Activated CD8-positive, alpha-beta memory T cell treated with anti-CD3 and anti-CD28 coated beads, Interleukin-2, amount 10 ng/mL, durations not matched to agents 7 days and 5 days (primary cell): ENCODE results near the gene CACNA1I. TPM values are rescaled to one million over a fixed set of nuclear protein-coding genes. Genes with fewer than 3 reads are reported as not detected.
A peak's percentile ranks its signal among the peaks of the same experiment; 100 is the strongest.

Experiments used
- ATAC-seq: fragments of 150-1000 bp; cut with Tn5 transposase; one replicate; pipeline ENCODE4 v1.10.0; 2021; ENCODE audit warnings: moderate library complexity
- CTCF ChIA-PET: fragments of 350-600 bp; sonication (Branson Sonifier 250); formaldehyde crosslinking; loops from one replicate; lab custom pipeline; 2021; ENCODE audit warnings: antibody characterized with exemption; lab: Charles Lee
- DNase-seq: peaks from one replicate; pipeline ENCODE4 v3.0.0-alpha.2; 2020
- H3K27ac Mint-ChIP-seq: one replicate; pipeline ENCODE4 v1.8.0; 2021; ENCODE audit warnings: mild to moderate bottlenecking, mixed read lengths
- H3K27me3 Mint-ChIP-seq: one replicate; pipeline ENCODE4 v1.8.0; 2021; ENCODE audit warnings: mixed read lengths
- H3K36me3 Mint-ChIP-seq: one replicate; pipeline ENCODE4 v1.8.0; 2021; ENCODE audit warnings: mild to moderate bottlenecking, mixed read lengths
- H3K4me1 Mint-ChIP-seq: one replicate; pipeline ENCODE4 v1.8.0; 2021; ENCODE audit warnings: mixed read lengths
- H3K4me3 Mint-ChIP-seq: one replicate; pipeline ENCODE4 v1.8.0; 2021; ENCODE audit warnings: mild to moderate bottlenecking, moderate library complexity, mixed read lengths
- H3K9me3 Mint-ChIP-seq: one replicate; pipeline ENCODE4 v1.8.0; 2022; ENCODE audit warnings: low read depth, mixed read lengths
- total RNA-seq, 2 experiments: library from RNA; stranded (reverse); gene quantifications; one replicate each; pipeline ENCODE4 v1.2.3, GENCODE V29; 2021

CACNA1I gene
- total RNA-seq, 2 experiments from 2014 or later: 0.30 to 1.8 TPM

GRCh38 chr22:39563571-39564428 is 6.8 kb upstream of the CACNA1I start:
- peaks cover 13% of the 10 kb centered on the region for H3K4me1 Mint-ChIP-seq
- DNase-seq (no peak), ATAC-seq (no peak)
- CTCF ChIA-PET: interaction anchor here (1.0 kb wide), 1 partner anchor 461 kb away, joined by 3 read pairs; no protein-coding TSS in a partner anchor
- H3K9me3 Mint-ChIP-seq: peaks cover 7% of the 10 kb centered on the region
- H3K27me3 Mint-ChIP-seq: peaks cover 17% of the 10 kb centered on the region
- H3K36me3 Mint-ChIP-seq: peaks cover 3% of the 10 kb centered on the region
- H3K27ac Mint-ChIP-seq: no peak overlapping the region
- no peak overlapping the region for H3K4me3 Mint-ChIP-seq

GRCh38 chr22:39565414-39565944 is 5.1 kb upstream of the CACNA1I start:
- no peak for DNase-seq
- Mint-ChIP-seq H3K9me3 (peaks cover 7% of the 10 kb centered on the region), H3K27ac (no peak overlapping the region), H3K4me1 (peaks cover 13% of the 10 kb centered on the region), H3K36me3 (peaks cover 3% of the 10 kb centered on the region), H3K27me3 (peaks cover 6% of the 10 kb centered on the region), H3K4me3 (no peak overlapping the region)
- CTCF ChIA-PET: no interaction called here
- ATAC-seq: no peak

- Mint-ChIP-seq H3K27ac (peak overlapping the region; percentile 38), H3K36me3 (peaks cover 3% of the 10 kb centered on the region), H3K27me3 (peaks cover 8% of the 10 kb centered on the region), H3K4me1 (peaks cover 13% of the 10 kb centered on the region), H3K9me3 (peaks cover 7% of the 10 kb centered on the region), H3K4me3 (no peak overlapping the region)
- CTCF ChIA-PET: interaction anchor here (1.0 to 1.5 kb wide), 5 partner anchors 25 to 457 kb away, joined by 3 to 7 read pairs (median 3); no protein-coding TSS in a partner anchor
- ATAC-seq: peak; percentile 86
- DNase-seq: peak; percentile 72
These were observed 3.2 kb upstream of the CACNA1I start for GRCh38 chr22:39567135-39567946.

- Mint-ChIP-seq H3K27me3 (peaks cover 8% of the 10 kb centered on the region), H3K9me3 (peaks cover 7% of the 10 kb centered on the region), H3K4me1 (peaks cover 13% of the 10 kb centered on the region), H3K27ac (no peak overlapping the region), H3K4me3 (no peak overlapping the region), H3K36me3 (peaks cover 3% of the 10 kb centered on the region)
- CTCF ChIA-PET: no interaction called here
- ATAC-seq: no peak
- DNase-seq: no peak
These were observed 2.1 kb upstream of the CACNA1I start for GRCh38 chr22:39568278-39568981.

- ATAC-seq: no peak
- Mint-ChIP-seq H3K27ac (no peak overlapping the region), H3K27me3 (peaks cover 8% of the 10 kb centered on the region), H3K4me3 (no peak overlapping the region), H3K36me3 (peaks cover 3% of the 10 kb centered on the region), H3K9me3 (peaks cover 7% of the 10 kb centered on the region), H3K4me1 (peaks cover 13% of the 10 kb centered on the region)
- DNase-seq: no peak
- CTCF ChIA-PET: no interaction called here
These were observed 1.5 kb upstream of the CACNA1I start for GRCh38 chr22:39569066-39569465.

- Mint-ChIP-seq H3K4me1 (peaks cover 13% of the 10 kb centered on the region), H3K27me3 (peaks cover 10% of the 10 kb centered on the region), H3K27ac (no peak overlapping the region), H3K9me3 (peaks cover 7% of the 10 kb centered on the region), H3K4me3 (no peak overlapping the region), H3K36me3 (peaks cover 3% of the 10 kb centered on the region)
- no peak for DNase-seq
- ATAC-seq: no peak
- CTCF ChIA-PET: interaction anchor here (1.2 kb wide), 1 partner anchor 416 kb away, joined by 7 read pairs; no protein-coding TSS in a partner anchor
These were observed 327 bp upstream of the CACNA1I start for GRCh38 chr22:39570226-39570625.

- H3K27ac Mint-ChIP-seq: no peak overlapping the region
- H3K4me3 Mint-ChIP-seq: no peak overlapping the region
- no peaks in the 10 kb centered on the region for H3K9me3 Mint-ChIP-seq
- DNase-seq (no peak), ATAC-seq (no peak)
- peaks cover 14% of the 10 kb centered on the region for H3K27me3 Mint-ChIP-seq
- peaks cover 13% of the 10 kb centered on the region for H3K4me1 Mint-ChIP-seq
- H3K36me3 Mint-ChIP-seq: no peaks in the 10 kb centered on the region
- CTCF ChIA-PET: no interaction called here
These were observed 985 bp downstream of the CACNA1I start for GRCh38 chr22:39571538-39571937.

GRCh38 chr22:39574779-39575551 is 4.4 kb downstream of the CACNA1I start:
- Mint-ChIP-seq H3K27ac (no peak overlapping the region), H3K4me3 (no peak overlapping the region), H3K27me3 (peaks cover 33% of the 10 kb centered on the region), H3K9me3 (no peaks in the 10 kb centered on the region), H3K36me3 (no peaks in the 10 kb centered on the region), H3K4me1 (no peaks in the 10 kb centered on the region)
- CTCF ChIA-PET: no interaction called here
- ATAC-seq (no peak), DNase-seq (no peak)

GRCh38 chr22:39575552-39575825 is 4.9 kb downstream of the CACNA1I start:
- no peaks in the 10 kb centered on the region for H3K9me3 Mint-ChIP-seq
- peaks cover 33% of the 10 kb centered on the region for H3K27me3 Mint-ChIP-seq
- no peak overlapping the region for H3K4me3 Mint-ChIP-seq
- CTCF ChIA-PET: no interaction called here
- ATAC-seq (no peak), DNase-seq (no peak)
- no peak overlapping the region for H3K27ac Mint-ChIP-seq
- no peaks in the 10 kb centered on the region for H3K4me1 Mint-ChIP-seq
- no peaks in the 10 kb centered on the region for H3K36me3 Mint-ChIP-seq

- no peak for ATAC-seq
- no peak for DNase-seq
- peaks cover 32% of the 10 kb centered on the region for H3K27me3 Mint-ChIP-seq
- H3K36me3 Mint-ChIP-seq: no peaks in the 10 kb centered on the region
- no peak overlapping the region for H3K4me3 Mint-ChIP-seq
- no peaks in the 10 kb centered on the region for H3K9me3 Mint-ChIP-seq
- CTCF ChIA-PET: interaction anchor here (1.0 to 1.4 kb wide), 3 partner anchors 33 to 45 kb away, joined by 3 to 4 read pairs (median 3); no protein-coding TSS in a partner anchor
- H3K27ac Mint-ChIP-seq: no peak overlapping the region
- H3K4me1 Mint-ChIP-seq: no peaks in the 10 kb centered on the region
These were observed 5.5 kb downstream of the CACNA1I start for GRCh38 chr22:39576027-39576426.

GRCh38 chr22:39577366-39577765 is 6.8 kb downstream of the CACNA1I start:
- no peaks in the 10 kb centered on the region for H3K36me3 Mint-ChIP-seq
- H3K9me3 Mint-ChIP-seq: no peaks in the 10 kb centered on the region
- ATAC-seq: no peak
- DNase-seq: no peak
- no peaks in the 10 kb centered on the region for H3K4me1 Mint-ChIP-seq
- H3K27me3 Mint-ChIP-seq: peaks cover 27% of the 10 kb centered on the region
- no peak overlapping the region for H3K4me3 Mint-ChIP-seq
- CTCF ChIA-PET: interaction anchor here (1.4 kb wide), 1 partner anchor 34 kb away, joined by 4 read pairs; no protein-coding TSS in a partner anchor
- no peak overlapping the region for H3K27ac Mint-ChIP-seq

- H3K4me1 Mint-ChIP-seq: no peaks in the 10 kb centered on the region
- no peaks in the 10 kb centered on the region for H3K36me3 Mint-ChIP-seq
- H3K9me3 Mint-ChIP-seq: peaks cover 2% of the 10 kb centered on the region
- no peak overlapping the region for H3K4me3 Mint-ChIP-seq
- DNase-seq: no peak
- CTCF ChIA-PET: no interaction called here
- peaks cover 27% of the 10 kb centered on the region for H3K27me3 Mint-ChIP-seq
- ATAC-seq: no peak
- no peak overlapping the region for H3K27ac Mint-ChIP-seq
These were observed 7.3 kb downstream of the CACNA1I start for GRCh38 chr22:39577900-39578299.
